Neutrophil (primary cell): ENCODE measurements around the gene IDH3A.

Experiments used
- H3K27ac ChIP-seq: fragments of 200-600 bp; sonication (generic); 2 replicates; pipeline ENCODE4 v1.5.1; 2016; ENCODE audit warnings: mild to moderate bottlenecking, moderate library complexity
- H3K27me3 ChIP-seq: fragments of 200-600 bp; sonication (generic); 2 replicates; pipeline ENCODE4 v1.6.0; 2016; ENCODE audit warnings: mild to moderate bottlenecking
- H3K36me3 ChIP-seq: fragments of 200-600 bp; sonication (generic); 2 replicates; pipeline ENCODE4 v1.5.1; 2017
- H3K4me1 ChIP-seq, 2 experiments: fragments of 200-600 bp in 1 of 2; sonication (generic) in 1 of 2; 1 replicate in 1 of 2; 2 replicates in 1 of 2; pipeline versions ENCODE4 v1.5.1 to v1.6.1; 2013 to 2016; ENCODE audit warnings: low read depth in 1 of 2, low read length in 1 of 2, mild to moderate bottlenecking in 1 of 2, moderate library complexity in 1 of 2; ENCODE audit not compliant: control insufficient read depth in 1 of 2, insufficient read depth in 1 of 2
- H3K4me3 ChIP-seq, 2 experiments: fragments of 200-600 bp in 1 of 2; sonication (generic) in 1 of 2; 1 replicate in 1 of 2; 2 replicates in 1 of 2; pipeline ENCODE4 v1.5.1; 2013 to 2016; ENCODE audit warnings: low read depth in 1 of 2, low read length in 1 of 2, mild to moderate bottlenecking in 1 of 2, moderate library complexity in 1 of 2
- H3K9me3 ChIP-seq: fragments of 200-600 bp; sonication (generic); 2 replicates; pipeline ENCODE4 v1.5.1; 2016
- TF ChIP-seq, protein P1 (sequence below): fragments of 200-600 bp; sonication (generic); IDR thresholded peaks from 2 replicates; pipeline ENCODE4 v1.5.1; 2016; ENCODE audit warnings: antibody characterized with exemption

The IDH3A gene

DNA sequence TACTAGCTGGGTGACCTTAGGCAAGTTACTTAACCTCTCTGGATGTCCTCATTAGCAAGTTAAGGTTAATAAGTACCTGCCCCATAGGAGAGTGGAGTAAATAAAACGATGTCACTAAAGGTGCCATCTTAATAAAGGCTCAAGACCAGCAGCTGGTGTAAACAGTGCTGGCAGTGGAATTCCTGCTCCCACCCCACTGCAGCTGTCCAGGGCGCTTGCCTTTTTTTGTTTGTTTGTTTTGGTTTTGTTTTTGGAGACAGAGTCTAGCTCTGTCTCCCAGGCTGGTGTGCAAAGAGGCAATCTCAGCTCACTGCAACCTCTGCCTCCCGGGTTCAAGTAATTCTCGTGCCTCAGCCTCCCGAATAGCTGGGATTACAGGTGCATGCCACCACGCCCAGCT lies 28.9 kb downstream of the IDH3A start:
- H3K4me1 ChIP-seq = peaks cover 5 to 11% of the 10 kb centered on the region in 2 experiments
- no peaks in the 10 kb centered on the region for H3K36me3 ChIP-seq
- H3K4me3 ChIP-seq = no peak overlapping the region
- H3K27ac ChIP-seq = no peak overlapping the region
- no peaks in the 10 kb centered on the region for H3K9me3 ChIP-seq
- peaks cover 19% of the 10 kb centered on the region for H3K27me3 ChIP-seq
- TF ChIP-seq, protein P1, sequence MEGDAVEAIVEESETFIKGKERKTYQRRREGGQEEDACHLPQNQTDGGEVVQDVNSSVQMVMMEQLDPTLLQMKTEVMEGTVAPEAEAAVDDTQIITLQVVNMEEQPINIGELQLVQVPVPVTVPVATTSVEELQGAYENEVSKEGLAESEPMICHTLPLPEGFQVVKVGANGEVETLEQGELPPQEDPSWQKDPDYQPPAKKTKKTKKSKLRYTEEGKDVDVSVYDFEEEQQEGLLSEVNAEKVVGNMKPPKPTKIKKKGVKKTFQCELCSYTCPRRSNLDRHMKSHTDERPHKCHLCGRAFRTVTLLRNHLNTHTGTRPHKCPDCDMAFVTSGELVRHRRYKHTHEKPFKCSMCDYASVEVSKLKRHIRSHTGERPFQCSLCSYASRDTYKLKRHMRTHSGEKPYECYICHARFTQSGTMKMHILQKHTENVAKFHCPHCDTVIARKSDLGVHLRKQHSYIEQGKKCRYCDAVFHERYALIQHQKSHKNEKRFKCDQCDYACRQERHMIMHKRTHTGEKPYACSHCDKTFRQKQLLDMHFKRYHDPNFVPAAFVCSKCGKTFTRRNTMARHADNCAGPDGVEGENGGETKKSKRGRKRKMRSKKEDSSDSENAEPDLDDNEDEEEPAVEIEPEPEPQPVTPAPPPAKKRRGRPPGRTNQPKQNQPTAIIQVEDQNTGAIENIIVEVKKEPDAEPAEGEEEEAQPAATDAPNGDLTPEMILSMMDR = no peak

DNA sequence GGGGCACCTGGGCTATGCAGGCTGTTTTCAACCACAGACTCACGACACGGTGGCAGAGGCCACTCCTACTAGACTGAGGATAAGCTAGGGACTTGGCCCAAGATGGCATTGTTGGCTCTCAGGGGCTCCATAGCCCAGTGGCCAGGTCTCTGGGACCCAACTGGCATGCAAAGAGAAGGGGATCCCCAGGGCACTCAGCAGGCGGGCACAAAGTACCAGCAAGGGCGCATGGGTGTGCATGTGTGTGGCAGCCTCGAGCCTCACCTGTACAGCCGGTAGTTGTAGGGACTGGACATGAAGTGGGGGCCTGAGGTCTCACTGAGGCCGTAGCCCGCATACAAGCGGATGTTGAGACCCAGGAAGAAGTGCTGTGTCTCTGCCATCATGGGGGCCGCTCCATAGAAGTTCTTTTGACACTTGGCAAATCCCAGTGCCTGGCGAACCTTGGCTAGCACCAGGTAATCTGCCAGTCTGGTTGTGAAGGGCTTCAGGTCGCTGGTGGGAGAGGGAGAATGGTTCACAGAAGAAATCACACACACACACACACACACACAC lies 30.2 kb downstream of the IDH3A start:
- H3K36me3 ChIP-seq = no peaks in the 10 kb centered on the region
- H3K27ac ChIP-seq = no peak overlapping the region
- peaks cover 19% of the 10 kb centered on the region for H3K27me3 ChIP-seq
- H3K4me3 ChIP-seq = no peak overlapping the region
- TF ChIP-seq, protein P1 = no peak
- H3K4me1 ChIP-seq = no peaks in the 10 kb centered on the region
- no peaks in the 10 kb centered on the region for H3K9me3 ChIP-seq

DNA sequence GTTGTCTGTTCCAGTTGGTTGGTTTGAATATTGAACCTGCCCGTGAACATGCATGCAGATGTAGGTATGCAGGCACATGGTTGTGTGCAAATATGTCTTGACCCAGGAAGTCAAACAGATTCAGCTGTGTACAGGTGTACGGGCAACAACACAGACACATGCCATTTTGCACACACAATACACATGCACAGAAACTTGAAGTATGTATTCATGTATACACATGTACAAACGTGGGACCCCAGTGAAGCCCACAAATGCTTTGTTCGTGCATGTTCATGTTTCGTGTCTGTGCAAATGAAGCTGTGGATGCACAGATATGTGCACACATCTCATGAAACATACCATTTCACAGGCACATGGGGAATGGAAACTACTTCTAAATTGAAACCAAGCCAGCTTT lies 30.7 kb downstream of the IDH3A start:
- no peaks in the 10 kb centered on the region for H3K9me3 ChIP-seq
- TF ChIP-seq, protein P1 = no peak
- no peaks in the 10 kb centered on the region for H3K4me1 ChIP-seq
- H3K27ac ChIP-seq = no peak overlapping the region
- no peak overlapping the region for H3K4me3 ChIP-seq
- H3K27me3 ChIP-seq = peaks cover 19% of the 10 kb centered on the region
- H3K36me3 ChIP-seq = no peaks in the 10 kb centered on the region

DNA sequence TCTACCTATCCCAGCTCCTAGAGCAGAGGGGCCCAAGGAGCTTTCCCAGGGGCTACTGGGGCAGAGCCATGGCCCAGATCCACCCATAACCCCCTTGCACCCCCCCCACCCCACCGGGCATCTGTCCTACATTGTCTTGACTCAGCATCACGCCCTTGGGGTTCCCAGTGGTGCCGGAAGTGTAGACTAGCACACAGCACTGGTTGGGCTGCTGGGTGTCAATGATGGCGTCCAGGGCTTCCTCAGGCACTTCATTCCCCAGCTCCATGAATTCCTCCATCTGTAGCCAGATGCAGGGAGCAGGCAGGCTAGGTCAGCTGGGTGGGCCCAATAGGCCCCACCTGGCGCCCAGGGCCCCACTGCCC lies 33.2 kb downstream of the IDH3A start:
- TF ChIP-seq, protein P1 = no peak
- H3K4me3 ChIP-seq = no peak overlapping the region
- peaks cover 15% of the 10 kb centered on the region for H3K27me3 ChIP-seq
- H3K9me3 ChIP-seq = no peaks in the 10 kb centered on the region
- no peaks in the 10 kb centered on the region for H3K36me3 ChIP-seq
- H3K4me1 ChIP-seq = no peaks in the 10 kb centered on the region
- no peak overlapping the region for H3K27ac ChIP-seq

DNA sequence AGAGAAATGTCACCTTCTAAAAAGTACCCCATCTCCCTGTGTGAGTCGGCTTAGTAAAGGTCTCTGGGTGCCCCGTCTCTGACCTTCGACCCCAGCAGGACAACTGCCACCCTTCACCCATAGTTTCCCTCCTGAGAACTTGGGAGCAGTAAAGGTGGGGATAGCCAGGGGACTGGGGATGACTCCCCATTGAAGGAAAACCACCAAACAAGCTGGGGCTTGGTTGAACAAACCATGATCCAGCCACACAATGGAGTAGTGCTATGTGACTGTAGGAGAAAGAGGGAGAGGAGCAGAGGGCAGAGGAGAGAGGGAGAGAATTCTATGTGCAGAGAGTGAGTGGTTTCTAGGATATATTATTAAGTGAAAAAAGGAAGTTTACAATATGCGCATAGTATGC lies 33.7 kb downstream of the IDH3A start:
- no peaks in the 10 kb centered on the region for H3K9me3 ChIP-seq
- no peaks in the 10 kb centered on the region for H3K36me3 ChIP-seq
- H3K4me1 ChIP-seq = no peaks in the 10 kb centered on the region
- H3K27ac ChIP-seq = no peak overlapping the region
- H3K27me3 ChIP-seq = peaks cover 10% of the 10 kb centered on the region
- TF ChIP-seq, protein P1 = no peak
- H3K4me3 ChIP-seq = no peak overlapping the region
